Endothelial cell of umbilical vein (primary cell): ENCODE data around the gene GIPR. TPM values are rescaled to one million over a fixed set of nuclear protein-coding genes. Genes with fewer than 3 reads are reported as not detected.

Experiments used
- BruUV-seq: library from RNA; stranded (reverse); fragments of 400-500 nt; replicated peaks from 2 replicates; lab custom pipeline; 2021; lab: Mats Ljungman, UMichigan
- CTCF ChIA-PET: fragments of 300-600, 350-600 bp; sonication (Branson Sonifier 250); formaldehyde crosslinking; loops from one replicate; lab custom pipeline; 2021; ENCODE audit warnings: antibody characterized with exemption, inconsistent platforms; lab: Charles Lee
- POLR2A ChIA-PET: fragments of 300-600, 350-600 bp; sonication (Branson Sonifier 250); formaldehyde crosslinking; loops from one replicate; lab custom pipeline; 2021; ENCODE audit warnings: antibody characterized with exemption, inconsistent platforms; lab: Charles Lee
- DNase-seq: peaks from one replicate; pipeline ENCODE4 v3.0.0-alpha.2; 2011; ENCODE audit warnings: low read depth, low spot score
- FAIRE-seq: peaks from 2 replicates; lab custom pipeline; 2011; peaks lifted over from hg19 to GRCh38; lab: Jason Lieb, UNC
- H2AFZ ChIP-seq: 2 replicates; pipeline ENCODE4 v1.6.0; 2012; ENCODE audit warnings: low read depth, low read length, control low read depth, inconsistent platforms
- H3K27ac ChIP-seq: 2 replicates; pipeline ENCODE4 v1.5.1; 2011; ENCODE audit warnings: low read depth, mild to moderate bottlenecking, control low read depth, low read length, moderate library complexity; ENCODE audit not compliant: insufficient read depth
- H3K27me3 ChIP-seq, 2 experiments: 2 replicates each; pipeline versions ENCODE4 v1.6.0 to v1.6.1; 2011; ENCODE audit warnings: low read length in 2 of 2, mixed read lengths in 1 of 2; ENCODE audit not compliant: control insufficient read depth in 2 of 2, insufficient read depth in 2 of 2
- H3K36me3 ChIP-seq, 2 experiments: 2 replicates in 1 of 2; 3 replicates in 1 of 2; pipeline ENCODE4 v1.5.1; 2011; ENCODE audit warnings: low read length in 2 of 2, mild to moderate bottlenecking in 1 of 2, moderate library complexity in 1 of 2; ENCODE audit not compliant: control insufficient read depth in 2 of 2, insufficient read depth in 2 of 2; ENCODE audit errors: extremely low read depth in 1 of 2
- H3K4me1 ChIP-seq: 3 replicates; pipeline ENCODE4 v1.5.1; 2011; ENCODE audit warnings: mild to moderate bottlenecking, low read length; ENCODE audit not compliant: control insufficient read depth, insufficient read depth; ENCODE audit errors: extremely low read depth
- H3K4me2 ChIP-seq: 2 replicates; pipeline ENCODE4 v1.6.1; 2011; ENCODE audit warnings: low read length, control low read depth, mixed read lengths; ENCODE audit not compliant: insufficient read depth
- H3K4me3 ChIP-seq, 3 experiments: fragments of 200-600 bp in 1 of 3; sonication (generic), shearing (Covaris generic) in 1 of 3; replicated peaks in 1 of 3; 2 replicates each; pipeline ENCODE4 v1.5.1; 2011 to 2016; ENCODE audit warnings: control low read depth in 3 of 3, low read length in 3 of 3, mild to moderate bottlenecking in 2 of 3, inconsistent platforms in 1 of 3, low read depth in 1 of 3, moderate library complexity in 1 of 3; ENCODE audit not compliant: insufficient read depth in 1 of 3
- H3K79me2 ChIP-seq: 2 replicates; pipeline ENCODE4 v1.6.0; 2012; ENCODE audit warnings: low read length, inconsistent platforms; ENCODE audit not compliant: control insufficient read depth, insufficient read depth
- H3K9ac ChIP-seq: replicated peaks from 2 replicates; pipeline ENCODE3; 2011; ENCODE audit warnings: low read length, control low read depth; ENCODE audit not compliant: insufficient read depth; ENCODE audit errors: extremely low read depth
- H3K9me1 ChIP-seq: replicated peaks from 3 replicates; pipeline ENCODE4 v1.6.0; 2011; ENCODE audit warnings: mild to moderate bottlenecking, low read length; ENCODE audit not compliant: control insufficient read depth, insufficient read depth; ENCODE audit errors: extremely low read depth
- H3K9me3 ChIP-seq: replicated peaks from 2 replicates; pipeline ENCODE4 v1.5.1; 2012; ENCODE audit warnings: low read length, inconsistent platforms; ENCODE audit not compliant: control insufficient read depth, insufficient read depth
- H4K20me1 ChIP-seq: replicated peaks from 2 replicates; pipeline ENCODE3; 2011; ENCODE audit warnings: mild to moderate bottlenecking, low read length; ENCODE audit not compliant: control insufficient read depth, insufficient read depth; ENCODE audit errors: extremely low read depth
- CTCF ChIP-seq, 2 donors: IDR thresholded peaks; 1 replicate in 1 of 2; 2 replicates in 1 of 2; pipeline ENCODE4 v1.5.1; 2011; ENCODE audit warnings: low read length in 2 of 2, mild to moderate bottlenecking in 2 of 2, moderate library complexity in 2 of 2, control low read depth in 1 of 2, inconsistent platforms in 1 of 2, low read depth in 1 of 2; ENCODE audit not compliant: insufficient read depth in 1 of 2; ENCODE audit errors: extremely low read depth in 1 of 2
- EZH2 ChIP-seq: IDR thresholded peaks from 2 replicates; pipeline ENCODE4 v1.6.1; 2012; ENCODE audit warnings: borderline replicate concordance, low read depth, mild to moderate bottlenecking, moderate library complexity, low read length, inconsistent platforms; ENCODE audit not compliant: severe bottlenecking
- FOS ChIP-seq: IDR thresholded peaks from 2 replicates; pipeline ENCODE4 v1.6.1; 2011; ENCODE audit warnings: mild to moderate bottlenecking, low read length, moderate library complexity, borderline replicate concordance; ENCODE audit not compliant: insufficient read depth
- GATA2 ChIP-seq: IDR thresholded peaks from 2 replicates; pipeline ENCODE4 v1.7.0; 2011; ENCODE audit warnings: low read depth, mild to moderate bottlenecking, moderate library complexity, mixed read lengths, low read length; ENCODE audit not compliant: insufficient read length, insufficient read depth
- JUN ChIP-seq: IDR thresholded peaks from 2 replicates; pipeline ENCODE4 v1.6.1; 2011; ENCODE audit warnings: borderline replicate concordance, low read depth; ENCODE audit not compliant: insufficient read length, insufficient read depth
- MAX ChIP-seq: IDR thresholded peaks from 2 replicates; pipeline ENCODE4 v1.6.1; 2011; ENCODE audit not compliant: insufficient read depth, insufficient read length
- MYC ChIP-seq: IDR thresholded peaks from one replicate; pipeline ENCODE4 v1.6.1; 2011; ENCODE audit warnings: mild to moderate bottlenecking, low read depth, low read length
- POLR2A ChIP-seq: IDR thresholded peaks from 2 replicates; pipeline ENCODE4 v1.6.1; 2012; ENCODE audit warnings: low read depth, mild to moderate bottlenecking, control low read depth, low read length
- POLR2AphosphoS5 ChIP-seq: IDR thresholded peaks from 2 replicates; pipeline ENCODE4 v1.6.1; 2012; ENCODE audit warnings: low read depth, mild to moderate bottlenecking, control low read depth, low read length, moderate library complexity; ENCODE audit not compliant: insufficient read depth
- dilution Hi-C: fragments of 300-500 bp; cut with MboI; formaldehyde crosslinking; loops from one replicate; pipeline ENCODE4 v1.15.0; 2019; ENCODE audit warnings: low sequenced_read_pairs; ENCODE audit not compliant: extremely low pct_ligation_motif_present
- intact Hi-C: fragments of 100-400 bp; cut with micrococcal nuclease; formaldehyde crosslinking; loops from one replicate; pipeline ENCODE4 v1.10.0; 2022
- polyA plus RNA-seq, 4 experiments: library from polyadenylated mRNA; depleted of rRNA in 3 of 4; stranded (reverse) in 3 of 4; unstranded in 1 of 4; fragments of >200 nt; gene quantifications; 2 replicates each; pipeline versions ENCODE4 v1.2.1 to v1.2.3, GENCODE V29; 2011 to 2012; ENCODE audit warnings: missing spikeins in 1 of 4
- total RNA-seq: library from RNA; stranded (reverse); gene quantifications from 2 replicates; pipeline ENCODE4 v1.2.3, GENCODE V29; 2021

The GIPR gene
- total and polyA plus RNA-seq, 2 donors (not counting 3 experiments of a cell fraction or from before 2014, with no cell fraction given) = not detected

- BruUV-seq = no TSS peak
- H3K4me1 ChIP-seq = peaks cover 4% of the 10 kb centered on the region
- no peak overlapping the region for H3K9ac ChIP-seq
- no peaks in the 10 kb centered on the region for H3K79me2 ChIP-seq
- intact Hi-C loops = no loop called here
- no peaks in the 10 kb centered on the region for H3K36me3 ChIP-seq
- H2AFZ ChIP-seq = peak overlapping the region; percentile 46
- no peak for TF ChIP-seq MAX
- TF ChIP-seq CTCF (IDR thresholded peaks at IDR 0.05; ENCODE audit: extremely low read depth in 1 of 2, insufficient read depth in 1 of 2, low read depth in 1 of 2, low read length in 2 of 2) = no peak
- TF ChIP-seq GATA2 = no peak
- TF ChIP-seq POLR2A = no peak
- no peak for TF ChIP-seq EZH2
- TF ChIP-seq MYC = no peak
- no peak for TF ChIP-seq FOS
- TF ChIP-seq JUN = no peak
- TF ChIP-seq POLR2AphosphoS5 = no peak
- dilution Hi-C loops = no loop called here
- H4K20me1 ChIP-seq = no peaks in the 10 kb centered on the region
- no peak overlapping the region for H3K4me3 ChIP-seq
- POLR2A ChIA-PET = no interaction called here
- H3K27ac ChIP-seq = no peak overlapping the region
- FAIRE-seq (peak; percentile 68), DNase-seq (peak; percentile 65)
- peaks cover 26 to 28% of the 10 kb centered on the region in 2 experiments for H3K27me3 ChIP-seq
- no peaks in the 10 kb centered on the region for H3K9me1 ChIP-seq
- no peaks in the 10 kb centered on the region for H3K9me3 ChIP-seq
- CTCF ChIA-PET = interaction anchor here (0.6 to 1.8 kb wide), 5 partner anchors 10 to 98 kb away, joined by 3 to 7 read pairs (median 4); partner anchors contain the start of genes QPCTL and SIX5
- no peak overlapping the region for H3K4me2 ChIP-seq
Observed at GRCh38 chr19:45670670-45671453, 2.8 kb downstream of the GIPR start.
